GM23338 (cell line): Measurements from ENCODE around the gene TGM6.

Source experiments
- CREB1 ChIP-seq: fragments of 250-450 bp; sonication (Bioruptor Pico); IDR thresholded peaks from 2 replicates; pipeline ENCODE4 v1.5.0; 2020; ENCODE audit warnings: low read depth, mild to moderate bottlenecking, moderate library complexity
- CTCF ChIP-seq, 2 experiments: fragments of 200-600 bp in 1 of 2; sonication (generic) in 1 of 2; conservative IDR thresholded peaks; 2 replicates each; pipeline versions ENCODE4 v1.5.1 to v1.6.1; 2016 to 2017; ENCODE audit warnings: antibody characterized with exemption in 2 of 2, low read depth in 2 of 2, mild to moderate bottlenecking in 2 of 2, moderate library complexity in 1 of 2
- EZH2 ChIP-seq: fragments of 200-600 bp; sonication (generic); IDR thresholded peaks from one replicate; pipeline ENCODE4 v1.8.0; 2017; ENCODE audit warnings: antibody characterized with exemption, mild to moderate bottlenecking, low read depth; ENCODE audit not compliant: unreplicated experiment
- EZH2phosphoT487 ChIP-seq: fragments of 200-600 bp; sonication (generic); IDR thresholded peaks from one replicate; pipeline ENCODE4 v1.8.1; 2018; ENCODE audit warnings: antibody characterized with exemption; ENCODE audit not compliant: unreplicated experiment
- JUNB ChIP-seq: IDR thresholded peaks from one replicate; pipeline ENCODE4 v1.6.1; 2016; ENCODE audit warnings: antibody characterized with exemption; ENCODE audit not compliant: unreplicated experiment
- POLR2AphosphoS5 ChIP-seq: IDR thresholded peaks from 2 replicates; pipeline ENCODE4 v1.6.1; 2016; ENCODE audit warnings: antibody characterized with exemption, low read depth
- ZNF114 ChIP-seq: fragments of 250-450 bp; sonication (Bioruptor Pico); IDR thresholded peaks from 2 replicates; pipeline ENCODE4 v1.5.0; 2020; ENCODE audit warnings: mild to moderate bottlenecking, moderate library complexity
- TF ChIP-seq, protein P1 (sequence below): IDR thresholded peaks from one replicate; pipeline ENCODE4 v1.6.1; 2018; ENCODE audit warnings: antibody characterized with exemption; ENCODE audit not compliant: unreplicated experiment

DNA sequence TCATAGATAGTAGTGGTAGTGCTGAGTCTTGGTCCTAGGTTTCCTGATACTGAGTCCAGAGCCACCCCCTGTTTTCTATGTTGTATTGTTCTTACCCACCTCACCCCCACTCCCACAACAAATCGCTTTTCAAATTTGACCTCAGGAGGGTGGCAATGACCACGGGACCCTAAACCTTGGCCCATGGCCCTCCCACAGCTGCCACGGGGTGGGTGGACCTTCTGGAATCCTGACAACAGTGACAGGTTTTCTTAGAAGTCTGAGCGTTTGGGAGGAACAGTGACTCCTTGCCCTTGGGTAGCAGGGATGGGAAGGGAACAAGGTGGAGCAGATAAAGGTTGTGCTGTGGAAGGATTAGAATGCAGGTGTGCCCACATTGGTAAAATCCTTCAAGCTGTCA is 48.0 kb upstream of the TGM6 start:
- TF ChIP-seq CTCF (conservative IDR thresholded peaks at IDR 0.05; ENCODE audit: low read depth in 2 of 2) (no peak), ZNF114 (CRISPR knock-in tag) (no peak), JUNB (no peak), EZH2phosphoT487 (no peak), EZH2 (no peak), POLR2AphosphoS5 (no peak), CREB1 (CRISPR knock-in tag) (no peak)
- TF ChIP-seq, protein P1, sequence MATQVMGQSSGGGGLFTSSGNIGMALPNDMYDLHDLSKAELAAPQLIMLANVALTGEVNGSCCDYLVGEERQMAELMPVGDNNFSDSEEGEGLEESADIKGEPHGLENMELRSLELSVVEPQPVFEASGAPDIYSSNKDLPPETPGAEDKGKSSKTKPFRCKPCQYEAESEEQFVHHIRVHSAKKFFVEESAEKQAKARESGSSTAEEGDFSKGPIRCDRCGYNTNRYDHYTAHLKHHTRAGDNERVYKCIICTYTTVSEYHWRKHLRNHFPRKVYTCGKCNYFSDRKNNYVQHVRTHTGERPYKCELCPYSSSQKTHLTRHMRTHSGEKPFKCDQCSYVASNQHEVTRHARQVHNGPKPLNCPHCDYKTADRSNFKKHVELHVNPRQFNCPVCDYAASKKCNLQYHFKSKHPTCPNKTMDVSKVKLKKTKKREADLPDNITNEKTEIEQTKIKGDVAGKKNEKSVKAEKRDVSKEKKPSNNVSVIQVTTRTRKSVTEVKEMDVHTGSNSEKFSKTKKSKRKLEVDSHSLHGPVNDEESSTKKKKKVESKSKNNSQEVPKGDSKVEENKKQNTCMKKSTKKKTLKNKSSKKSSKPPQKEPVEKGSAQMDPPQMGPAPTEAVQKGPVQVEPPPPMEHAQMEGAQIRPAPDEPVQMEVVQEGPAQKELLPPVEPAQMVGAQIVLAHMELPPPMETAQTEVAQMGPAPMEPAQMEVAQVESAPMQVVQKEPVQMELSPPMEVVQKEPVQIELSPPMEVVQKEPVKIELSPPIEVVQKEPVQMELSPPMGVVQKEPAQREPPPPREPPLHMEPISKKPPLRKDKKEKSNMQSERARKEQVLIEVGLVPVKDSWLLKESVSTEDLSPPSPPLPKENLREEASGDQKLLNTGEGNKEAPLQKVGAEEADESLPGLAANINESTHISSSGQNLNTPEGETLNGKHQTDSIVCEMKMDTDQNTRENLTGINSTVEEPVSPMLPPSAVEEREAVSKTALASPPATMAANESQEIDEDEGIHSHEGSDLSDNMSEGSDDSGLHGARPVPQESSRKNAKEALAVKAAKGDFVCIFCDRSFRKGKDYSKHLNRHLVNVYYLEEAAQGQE, result no peak
